ENCODE results near the gene FAM227B. TPM values are rescaled to one million over a fixed set of nuclear protein-coding genes. Genes with fewer than 3 reads are reported as not detected.
A peak's percentile ranks its signal among the peaks of the same experiment; 100 is the strongest.
"Not testable (repeated sequence)": the region's sequence is repeated elsewhere in the genome, so short reads cannot be mapped to it uniquely, and the experiment has no call there.

FAM227B gene
- total RNA-seq, 1 donor from 2014 or later: 5.2 TPM

DNA sequence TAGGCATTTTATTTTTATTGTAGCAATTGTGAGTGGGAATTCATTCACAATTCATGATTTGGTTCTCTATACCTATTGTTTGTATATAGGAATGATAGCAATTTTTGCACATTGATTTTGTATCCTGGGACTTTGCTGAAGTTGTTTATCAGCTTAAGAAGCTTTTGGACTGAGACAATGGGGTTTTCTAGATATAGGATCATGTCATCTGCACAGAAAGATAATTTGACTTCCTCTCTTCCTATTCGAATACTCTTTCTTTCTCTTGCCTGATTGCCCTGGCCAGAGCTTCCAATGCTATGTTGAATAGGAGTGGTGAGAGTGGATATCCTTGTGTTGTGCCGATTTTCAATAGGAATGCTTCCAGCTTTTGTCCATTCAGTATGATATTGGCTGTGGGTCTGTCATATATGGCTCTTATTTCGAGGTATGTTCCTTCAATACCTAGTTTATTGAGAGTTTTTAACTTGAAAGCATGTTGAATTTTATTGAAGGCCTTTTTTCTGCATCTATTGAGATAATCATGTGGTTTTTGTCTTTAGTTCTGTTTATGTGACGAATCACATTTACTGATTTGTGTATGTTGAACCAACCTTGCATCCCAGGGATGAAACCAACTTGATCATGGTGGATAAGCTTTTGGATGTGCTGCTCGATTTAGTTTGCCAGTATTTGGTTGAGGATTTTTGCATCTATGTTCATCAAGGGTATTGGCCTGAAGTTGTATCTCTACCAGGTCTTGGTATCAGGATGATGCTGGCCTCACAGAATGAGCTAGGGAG is 217.9 kb downstream of the FAM227B start:
- DNase-seq (ENCODE audit: extremely low read depth, low read depth, low spot score): not testable (repeated sequence)

DNA sequence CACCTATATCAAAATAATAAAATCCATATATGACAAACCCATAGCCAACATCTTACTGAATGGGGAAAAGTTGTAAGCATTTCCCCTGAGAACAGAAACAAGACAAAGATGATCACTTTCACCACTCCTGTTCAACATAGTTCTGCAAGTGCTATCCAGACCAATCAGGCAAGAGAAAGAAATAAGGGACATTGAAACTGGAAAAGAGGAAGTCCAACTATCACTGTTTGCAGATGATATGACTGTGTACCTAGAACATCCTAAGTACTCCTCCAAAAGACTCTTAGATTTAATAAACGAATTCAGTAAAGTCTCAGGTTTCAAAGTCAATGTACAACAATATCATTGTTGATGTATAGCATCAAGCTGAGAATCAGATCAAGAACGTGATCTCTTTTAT is 233.1 kb downstream of the FAM227B start:
- no peak for DNase-seq (ENCODE audit: extremely low read depth, low read depth, low spot score)

DNA sequence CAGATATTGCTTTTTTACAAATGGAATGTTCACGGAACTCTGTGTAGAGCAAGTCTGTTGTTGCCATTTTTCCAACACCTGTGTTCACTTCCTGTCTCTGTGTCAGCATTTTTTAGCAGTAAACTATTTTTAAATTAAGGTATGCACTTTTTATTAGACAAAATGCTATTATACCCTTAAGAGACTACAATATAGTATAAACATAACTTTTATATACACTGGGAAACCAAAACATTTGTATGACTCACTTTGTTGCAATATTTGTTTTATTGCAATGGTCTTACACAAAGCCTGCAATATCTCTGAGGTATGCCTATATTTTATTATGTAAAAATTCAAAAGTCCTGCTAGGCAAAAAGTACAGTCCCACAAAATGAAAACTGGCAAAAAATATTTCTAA is 237.4 kb downstream of the FAM227B start:
- no peak for DNase-seq (ENCODE audit: extremely low read depth, low read depth, low spot score)

DNA sequence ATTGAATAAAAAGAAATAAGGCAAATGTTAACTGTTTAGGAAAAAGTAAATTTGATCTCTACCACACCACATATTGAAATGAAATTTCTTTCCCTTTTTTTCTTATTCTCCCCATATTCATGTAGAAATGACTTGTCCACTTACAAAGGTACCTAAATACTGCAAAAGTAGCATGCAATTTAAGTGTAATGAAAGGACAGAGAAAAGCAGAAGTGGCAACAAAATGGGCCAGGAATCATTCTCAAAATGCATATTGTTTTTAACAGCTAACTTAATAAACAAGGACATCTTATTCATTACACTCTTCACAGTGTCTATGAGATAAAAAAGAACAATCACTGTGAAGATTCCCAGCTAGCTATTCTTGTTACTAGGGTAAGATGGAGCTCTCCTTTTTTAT is 238.2 kb downstream of the FAM227B start:
- no peak for DNase-seq (ENCODE audit: extremely low read depth, low read depth, low spot score)

DNA sequence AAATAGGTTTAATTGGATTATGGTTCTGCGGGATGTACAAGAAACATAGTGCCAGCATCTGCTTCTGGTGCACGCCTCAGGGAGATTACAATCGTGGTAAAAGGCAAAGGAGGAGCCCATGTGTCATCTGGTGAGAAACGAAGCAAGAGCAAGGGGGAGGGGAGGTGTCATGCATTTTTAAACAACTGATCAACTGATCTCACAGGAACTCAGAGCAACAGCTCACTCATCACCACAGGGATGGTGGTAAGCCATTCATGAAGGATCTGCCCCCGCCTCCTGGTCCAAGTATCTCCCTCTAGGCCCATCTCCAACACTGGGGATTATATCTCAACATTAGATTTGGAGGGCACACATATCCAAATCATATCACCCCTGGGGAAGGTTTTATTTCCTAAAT is 239.7 kb downstream of the FAM227B start:
- DNase-seq (ENCODE audit: extremely low read depth, low read depth, low spot score): no peak

DNA sequence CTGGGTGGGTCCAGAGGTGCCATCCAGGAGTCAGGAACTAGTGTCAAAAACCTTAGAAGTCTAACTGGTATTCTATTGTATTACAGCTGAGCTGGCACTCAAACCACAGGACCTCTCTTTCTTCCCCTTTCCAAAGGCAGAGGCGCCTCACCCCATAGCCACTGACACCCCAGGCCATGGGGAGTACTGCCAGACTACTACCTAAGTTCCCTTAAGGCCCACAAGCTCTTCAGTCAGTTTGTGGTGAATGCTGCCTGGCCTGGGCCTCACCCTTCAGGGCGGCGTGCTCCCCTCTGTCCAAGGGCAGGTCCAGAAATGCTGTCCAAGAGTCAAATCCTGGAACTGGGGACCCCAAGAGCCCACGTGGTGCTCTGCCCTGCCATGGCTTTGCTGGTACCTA is 240.6 kb downstream of the FAM227B start:
- no peak for DNase-seq (ENCODE audit: extremely low read depth, low read depth, low spot score)

DNA sequence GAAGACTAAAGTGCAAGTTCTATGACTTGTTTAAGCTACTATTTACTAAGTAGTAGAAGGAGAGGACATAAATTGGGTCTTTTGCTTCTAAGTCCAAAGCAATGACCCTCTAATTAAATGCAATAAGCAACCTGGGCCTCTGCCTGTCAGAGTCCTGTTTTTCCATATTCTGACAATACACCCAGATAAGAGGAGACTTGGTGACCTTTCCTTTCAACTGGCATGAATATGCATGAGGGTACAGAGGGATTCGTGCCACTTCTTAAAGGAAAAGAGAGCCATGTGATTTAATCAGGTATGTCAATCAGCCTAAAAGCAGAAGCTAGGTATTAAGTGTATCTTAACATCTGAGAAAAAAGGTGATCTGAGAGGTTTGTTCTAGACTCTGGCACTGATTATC is 248.3 kb downstream of the FAM227B start:
- DNase-seq (ENCODE audit: extremely low read depth, low read depth, low spot score): no peak

DNA sequence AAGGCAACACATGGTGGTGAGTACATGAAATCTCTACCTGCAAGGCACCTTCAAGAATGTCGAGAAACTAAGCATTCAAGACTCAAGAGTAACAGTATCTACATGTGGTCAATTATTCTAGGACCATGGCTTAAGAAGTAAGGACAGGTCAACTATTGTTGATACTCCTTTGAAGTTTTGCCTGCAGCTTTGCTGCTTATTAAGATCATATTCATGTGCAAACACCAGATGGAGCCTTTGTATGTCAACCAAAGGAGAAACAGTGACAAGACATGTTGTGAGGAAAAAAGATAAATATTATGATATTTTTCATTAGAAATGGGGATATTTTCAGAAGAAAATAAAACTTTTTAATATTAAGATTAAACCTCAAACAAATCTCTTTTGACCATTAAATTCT is 249.8 kb downstream of the FAM227B start:
- DNase-seq (ENCODE audit: extremely low read depth, low read depth, low spot score): no peak

DNA sequence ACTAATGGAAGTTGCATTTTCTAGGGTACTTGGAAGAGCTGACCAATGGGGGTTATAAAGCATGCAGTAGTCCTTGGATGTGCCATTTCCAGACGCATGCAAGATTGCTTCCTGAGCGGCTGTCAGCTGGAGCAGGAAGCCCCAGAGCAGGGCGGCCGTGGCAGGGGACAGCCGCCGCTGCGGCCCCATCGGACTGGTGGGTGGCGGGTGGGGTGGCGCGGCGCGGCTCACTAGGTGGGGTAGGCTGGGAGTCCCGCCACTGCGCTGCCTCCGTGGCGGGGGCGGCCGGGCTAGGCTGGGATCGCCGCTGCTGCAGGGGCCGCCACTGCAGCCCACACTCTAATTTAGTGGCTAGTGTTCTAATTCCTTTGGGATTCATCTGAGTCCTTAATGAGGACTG is 254.1 kb downstream of the FAM227B start:
- DNase-seq (ENCODE audit: extremely low read depth, low read depth, low spot score): no peak

DNA sequence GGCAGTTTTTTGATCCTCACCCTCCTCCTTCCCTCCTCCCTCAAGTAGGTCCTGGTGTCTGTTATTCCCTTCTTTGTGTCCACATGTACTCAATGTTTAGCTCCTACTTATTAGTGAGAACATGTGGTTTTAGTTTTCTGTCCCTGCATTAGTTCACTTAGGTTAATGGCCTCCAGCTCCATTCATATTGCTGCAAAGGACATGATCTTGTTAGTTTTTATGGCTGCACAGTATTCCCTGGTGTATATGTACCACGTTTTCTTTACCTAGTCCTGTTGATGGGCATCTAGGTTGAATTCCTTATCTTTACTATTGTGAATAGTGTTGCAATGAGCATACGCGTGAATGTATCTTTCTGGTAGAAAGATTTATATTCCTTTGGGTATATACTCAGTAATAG is 259.2 kb downstream of the FAM227B start:
- DNase-seq (ENCODE audit: extremely low read depth, low read depth, low spot score): no peak

DNA sequence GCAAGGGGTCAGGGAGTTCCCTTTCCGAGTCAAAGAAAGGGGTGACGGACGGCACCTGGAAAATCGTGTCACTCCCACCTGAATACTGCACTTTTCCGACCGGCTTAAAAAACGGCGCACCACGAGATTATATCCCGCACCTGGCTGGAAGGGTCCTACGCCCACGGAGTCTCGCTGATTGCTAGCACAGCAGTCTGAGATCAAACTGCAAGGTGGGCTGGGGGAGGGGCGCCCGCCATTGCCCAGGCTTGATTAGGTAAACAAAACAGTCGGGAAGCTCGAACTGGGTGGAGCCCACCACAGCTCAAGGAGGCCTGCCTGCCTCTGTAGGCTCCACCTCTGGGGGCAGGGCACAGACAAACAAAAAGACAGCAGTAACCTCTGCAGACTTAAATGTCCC is 266.2 kb downstream of the FAM227B start:
- not testable (repeated sequence) for DNase-seq (ENCODE audit: extremely low read depth, low read depth, low spot score)

DNA sequence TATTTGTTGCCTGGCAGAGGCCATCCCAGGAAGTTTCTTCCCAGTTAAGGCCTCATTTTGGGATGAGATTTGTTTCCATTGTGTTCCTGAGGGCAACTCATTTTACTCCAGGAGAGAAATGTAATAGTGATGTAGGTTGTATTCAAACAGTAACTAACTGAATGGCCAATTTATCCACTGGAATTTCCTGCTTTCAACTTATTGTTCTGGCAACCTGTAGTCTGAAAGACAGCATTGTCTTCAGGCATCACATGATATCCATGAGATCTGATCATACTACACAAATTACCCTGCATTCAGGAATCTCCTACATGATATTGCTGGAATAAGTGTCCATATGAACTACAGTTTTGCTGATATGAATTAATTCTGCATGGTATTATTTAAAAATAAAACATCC is 277.1 kb downstream of the FAM227B start:
- DNase-seq (ENCODE audit: extremely low read depth, low read depth, low spot score): peak; percentile 25

DNA sequence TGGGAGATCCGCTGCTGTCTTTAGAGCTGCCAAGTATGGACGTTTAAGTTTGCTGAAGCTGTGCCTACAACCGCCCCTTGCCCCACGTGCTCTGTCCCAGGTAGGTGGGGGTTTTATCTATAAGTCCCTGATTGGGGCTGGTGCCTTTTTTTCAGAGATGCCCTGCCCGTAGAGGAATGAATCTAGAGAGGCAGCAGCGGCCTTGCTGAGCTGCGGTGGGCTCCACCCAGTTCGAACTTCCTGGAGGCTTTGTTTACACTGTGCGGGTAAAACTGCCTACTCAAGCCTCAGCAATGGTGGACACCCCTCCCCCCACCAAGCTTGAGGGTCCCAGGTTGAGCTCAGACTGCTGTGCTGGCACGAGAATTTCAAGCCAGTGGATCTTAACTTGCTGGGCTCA is 281.0 kb downstream of the FAM227B start:
- DNase-seq (ENCODE audit: extremely low read depth, low read depth, low spot score): no peak

DNA sequence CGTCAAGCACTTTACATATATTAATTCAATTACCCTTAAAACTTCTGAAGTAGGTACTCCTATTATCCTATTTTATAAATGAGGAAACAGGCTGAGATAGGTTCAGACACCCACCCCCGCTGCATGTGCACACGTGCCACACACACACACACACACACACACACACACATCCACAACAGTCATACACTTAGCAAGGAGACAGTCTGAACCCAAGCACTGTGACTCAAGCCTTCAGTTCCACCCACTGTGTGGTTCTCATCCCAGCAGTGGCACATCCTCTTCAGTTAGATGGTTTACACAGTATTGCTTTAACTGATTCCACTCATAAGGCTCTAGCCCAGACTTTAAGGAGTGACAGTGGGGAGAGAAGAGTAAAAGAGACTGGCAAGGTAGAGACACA is 288.7 kb downstream of the FAM227B start:
- no peak for DNase-seq (ENCODE audit: extremely low read depth, low read depth, low spot score)

DNA sequence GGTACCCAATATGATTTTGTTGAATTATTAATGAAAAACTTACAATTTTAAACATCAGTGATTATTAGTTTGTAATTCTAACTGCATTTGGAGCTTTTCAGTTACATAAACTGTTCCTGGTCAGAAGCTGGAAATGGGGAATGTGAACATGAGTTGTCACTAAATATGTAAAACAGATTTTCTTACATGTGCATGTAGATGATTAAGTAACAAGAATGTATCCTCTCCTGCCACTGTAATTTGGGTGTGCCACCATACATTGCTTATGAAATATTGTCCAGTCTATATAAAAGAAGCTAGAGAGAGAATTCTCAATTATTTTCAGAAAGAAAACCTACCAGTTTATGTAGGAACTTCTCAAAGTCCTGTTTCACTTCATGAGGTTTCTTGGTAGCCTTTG is 289.2 kb downstream of the FAM227B start:
- DNase-seq (ENCODE audit: extremely low read depth, low read depth, low spot score): no peak

DNA sequence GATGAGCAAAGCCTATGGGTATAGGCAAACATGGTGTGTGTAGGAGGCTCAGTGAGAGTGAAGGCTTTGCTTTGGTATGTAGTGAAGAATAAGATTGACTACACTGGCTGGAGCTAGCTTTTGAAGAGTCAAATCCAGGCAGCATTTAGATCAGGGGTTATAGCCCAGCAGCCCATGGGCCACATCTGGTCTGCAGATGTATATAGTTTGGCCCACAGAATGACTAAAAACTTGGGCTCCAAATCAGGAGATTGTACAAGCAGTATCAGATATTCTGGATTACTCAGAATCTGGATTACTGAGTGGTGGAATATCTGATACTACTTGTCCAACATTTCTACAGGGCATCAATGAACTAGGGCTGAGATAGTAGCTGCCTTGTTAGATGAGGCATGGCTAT is 290.5 kb downstream of the FAM227B start:
- no peak for DNase-seq (ENCODE audit: extremely low read depth, low read depth, low spot score)

DNA sequence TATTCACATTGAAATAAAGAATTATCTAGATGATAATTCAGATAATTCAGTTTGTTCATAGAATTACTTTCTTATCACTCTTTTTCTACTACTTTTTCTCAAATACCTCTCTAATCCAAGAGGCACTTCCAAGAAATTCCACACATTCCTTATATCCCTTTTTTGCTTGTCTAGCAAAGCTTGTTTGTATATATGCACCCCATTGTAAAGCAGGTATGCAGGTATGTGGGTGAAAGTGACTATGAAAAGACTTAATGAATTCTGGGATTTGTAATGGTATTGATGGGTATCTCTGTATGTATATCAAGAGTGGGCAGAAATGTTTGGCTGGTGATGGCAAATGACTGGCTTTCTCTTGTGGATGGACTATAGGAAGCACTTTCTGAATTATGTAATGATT is 291.7 kb downstream of the FAM227B start:
- DNase-seq (ENCODE audit: extremely low read depth, low read depth, low spot score): no peak

DNA sequence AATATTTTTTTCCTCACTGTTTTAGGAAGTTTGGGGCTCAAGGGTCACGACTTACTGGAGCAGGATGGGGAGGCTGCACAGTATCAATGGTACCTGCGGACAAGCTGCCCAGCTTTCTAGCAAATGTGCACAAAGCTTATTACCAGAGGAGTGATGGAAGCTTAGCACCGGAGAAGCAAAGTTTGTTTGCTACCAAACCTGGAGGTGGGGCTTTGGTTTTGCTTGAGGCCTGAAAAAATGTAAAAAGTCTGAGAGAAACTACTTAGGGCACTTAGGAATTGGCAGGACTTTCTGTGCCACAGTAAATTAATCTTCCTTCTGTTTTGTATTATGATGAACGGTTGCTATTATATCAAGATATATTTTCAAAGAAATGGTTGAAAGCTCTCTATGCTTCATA is 292.7 kb downstream of the FAM227B start:
- DNase-seq (ENCODE audit: extremely low read depth, low read depth, low spot score): no peak

DNA sequence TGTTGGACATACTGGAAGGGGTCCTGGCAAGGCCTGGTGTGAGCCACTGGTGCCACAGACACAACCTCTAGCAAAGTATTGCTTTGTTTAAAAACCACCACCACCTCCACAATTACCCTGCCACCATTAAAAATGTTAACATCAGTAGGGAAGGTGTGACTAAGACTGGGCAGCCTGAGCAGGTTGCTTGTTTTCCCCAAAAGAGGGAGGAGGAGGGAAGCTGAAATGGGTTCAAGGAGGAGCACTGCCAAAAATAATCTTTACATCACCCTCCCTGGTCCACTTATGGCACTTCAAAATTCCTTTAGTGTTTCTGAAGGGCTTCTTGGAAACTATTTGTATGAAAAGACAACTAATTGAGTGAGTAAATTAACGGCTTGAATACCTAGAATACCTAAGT is 297.4 kb downstream of the FAM227B start:
- DNase-seq (ENCODE audit: extremely low read depth, low read depth, low spot score): no peak

DNA sequence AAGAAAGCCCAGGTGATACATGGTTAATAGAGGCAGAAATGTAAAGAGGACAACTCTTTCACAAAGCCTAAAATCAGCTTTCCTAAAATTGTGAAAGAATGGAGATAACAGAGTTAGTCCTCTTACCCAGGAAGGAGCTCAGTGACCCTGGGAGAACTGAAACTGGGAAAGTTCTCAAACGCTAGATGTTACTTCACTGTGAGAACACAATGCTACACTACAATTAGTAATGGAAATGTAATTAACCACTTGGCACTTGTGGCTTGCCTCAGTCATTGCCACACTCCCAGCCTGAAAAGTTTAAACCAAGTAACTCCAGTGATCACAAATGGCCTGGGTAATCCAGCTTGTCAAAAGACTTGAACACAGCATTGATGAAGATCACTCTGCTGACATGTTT is 300.3 kb downstream of the FAM227B start:
- DNase-seq (ENCODE audit: extremely low read depth, low read depth, low spot score): no peak

DNA sequence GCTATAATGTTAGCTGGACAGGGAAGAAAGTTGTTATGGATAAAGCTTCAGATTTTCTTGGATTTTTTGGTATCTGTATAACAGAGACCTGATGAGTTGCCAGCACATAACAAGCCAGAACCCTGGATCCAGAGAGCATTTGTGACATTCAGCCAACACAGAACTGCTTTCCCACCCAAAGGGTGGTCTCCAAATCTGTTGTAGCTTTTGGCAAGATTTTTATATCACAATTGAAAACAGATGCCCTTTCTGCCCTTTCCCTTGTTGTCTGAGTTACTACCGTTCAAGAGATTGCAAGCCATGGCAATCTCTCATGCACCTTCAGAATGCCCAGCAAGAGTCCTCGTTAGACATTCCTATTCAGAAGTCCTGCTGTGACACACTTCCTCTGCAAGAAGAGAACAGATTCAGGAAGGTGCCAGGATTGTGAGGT is 305.2 kb downstream of the FAM227B start:
- DNase-seq (ENCODE audit: extremely low read depth, low read depth, low spot score): no peak

DNA sequence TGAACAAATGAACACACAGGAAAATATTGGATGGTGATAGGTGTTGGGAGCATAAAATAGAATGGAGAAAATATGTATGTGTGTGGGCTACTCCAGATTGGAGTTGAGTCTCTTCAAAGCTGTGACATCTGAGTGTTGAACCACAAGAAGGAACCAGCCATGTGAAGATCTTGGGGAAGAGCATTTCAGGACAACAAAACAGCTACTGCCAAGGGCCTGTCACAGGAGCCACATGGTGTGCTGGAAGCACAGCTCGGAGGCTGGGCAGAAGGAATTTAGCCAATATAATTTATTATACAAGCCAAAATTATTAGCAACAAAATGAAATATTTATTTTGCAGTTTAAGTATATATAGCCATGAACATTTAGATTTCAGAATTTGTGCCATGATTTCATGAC is 305.9 kb downstream of the FAM227B start:
- DNase-seq (ENCODE audit: extremely low read depth, low read depth, low spot score): no peak

DNA sequence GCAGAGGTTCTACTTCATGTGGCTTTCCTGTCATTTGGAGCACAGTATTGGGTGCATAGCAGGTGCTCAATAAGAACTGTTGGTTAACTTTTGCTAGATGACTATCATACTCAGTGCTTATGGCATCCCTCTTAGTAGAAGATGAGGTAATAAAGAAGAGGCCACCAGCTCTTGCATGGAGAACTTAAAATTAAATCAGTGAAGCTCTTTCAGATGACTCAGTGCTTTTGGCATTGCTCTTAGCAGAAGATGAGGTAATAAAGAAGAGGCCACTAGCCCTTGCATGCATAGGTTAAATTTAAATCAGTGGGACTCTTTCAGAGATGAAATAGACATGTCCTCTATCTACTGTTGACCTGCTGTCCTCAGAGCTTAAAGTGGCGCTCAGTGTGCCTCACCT is 307.0 kb downstream of the FAM227B start:
- no peak for DNase-seq (ENCODE audit: extremely low read depth, low read depth, low spot score)

All from glomerular endothelial cell (primary cell).